Stimulated activated CD4-positive, alpha-beta T cell treated with anti-CD3 and anti-CD28 coated beads, TNF-alpha, amount 100 ng/mL, for 4 hours (primary cell): ENCODE results near the gene SEMA3C.

Experiments
- DNase-seq, 3 experiments: peaks; one replicate each; pipeline ENCODE4 v3.0.0-alpha.2; 2020; ENCODE audit warnings: low read depth in 3 of 3

SEMA3C gene

GRCh38 chr7:80885757-80886156 is 33.1 kb downstream of the SEMA3C start:
- DNase-seq: no peak

GRCh38 chr7:80884511-80885195 is 34.2 kb downstream of the SEMA3C start:
- no peak for DNase-seq

- DNase-seq: no peak
Observed at GRCh38 chr7:80883154-80884025, 35.5 kb downstream of the SEMA3C start.

GRCh38 chr7:80882213-80882801 is 36.5 kb downstream of the SEMA3C start:
- no peak for DNase-seq

- no peak for DNase-seq
Observed at GRCh38 chr7:80881351-80881900, 37.4 kb downstream of the SEMA3C start.

- DNase-seq: no peak
Observed at GRCh38 chr7:80879849-80880248, 39.0 kb downstream of the SEMA3C start.

- DNase-seq: no peak
Observed at GRCh38 chr7:80876894-80877414, 41.9 kb downstream of the SEMA3C start.

GRCh38 chr7:80875537-80876120 is 43.2 kb downstream of the SEMA3C start:
- DNase-seq: no peak

- no peak for DNase-seq
Observed at GRCh38 chr7:80873140-80873539, 45.7 kb downstream of the SEMA3C start.

GRCh38 chr7:80871228-80871627 is 47.6 kb downstream of the SEMA3C start:
- DNase-seq: no peak

GRCh38 chr7:80870813-80871212 is 48.0 kb downstream of the SEMA3C start:
- DNase-seq: no peak

GRCh38 chr7:80869821-80870751 is 48.8 kb downstream of the SEMA3C start:
- DNase-seq: no peak

GRCh38 chr7:80869106-80869784 is 49.6 kb downstream of the SEMA3C start:
- no peak for DNase-seq

- DNase-seq: no peak
Observed at GRCh38 chr7:80868566-80868965, 50.3 kb downstream of the SEMA3C start.

- no peak for DNase-seq
Observed at GRCh38 chr7:80860554-80860953, 58.3 kb downstream of the SEMA3C start.

- DNase-seq: no peak
Observed at GRCh38 chr7:80859272-80859970, 59.4 kb downstream of the SEMA3C start.

- DNase-seq: no peak
Observed at GRCh38 chr7:80858141-80858903, 60.5 kb downstream of the SEMA3C start.

- no peak for DNase-seq
Observed at GRCh38 chr7:80856769-80857168, 62.1 kb downstream of the SEMA3C start.
